Chondrocyte (in vitro differentiated cells): Measurements from ENCODE around the gene CDK6. TPM values are rescaled to one million over a fixed set of nuclear protein-coding genes. Genes with fewer than 3 reads are reported as not detected.
A peak's percentile ranks its signal among the peaks of the same experiment; 100 is the strongest.

Experiments
- DNase-seq: peaks from one replicate; pipeline ENCODE4 v3.0.0; 2021; ENCODE audit warnings: mixed read lengths, low spot score
- H3K27ac Mint-ChIP-seq: one replicate; pipeline ENCODE4 v1.8.0; 2021; ENCODE audit warnings: mild to moderate bottlenecking, moderate library complexity, mixed read lengths; ENCODE audit not compliant: unreplicated experiment
- H3K27me3 Mint-ChIP-seq: 2 replicates; pipeline ENCODE4 v1.8.0; 2021; ENCODE audit warnings: low read depth, mixed read lengths
- H3K36me3 Mint-ChIP-seq: 2 replicates; pipeline ENCODE4 v1.8.0; 2021; ENCODE audit warnings: low read depth, mixed read lengths
- H3K4me1 Mint-ChIP-seq: 2 replicates; pipeline ENCODE4 v1.8.0; 2021; ENCODE audit warnings: low read depth, mild to moderate bottlenecking, mixed read lengths
- H3K4me3 Mint-ChIP-seq: one replicate; pipeline ENCODE4 v1.8.0; 2021; ENCODE audit warnings: mild to moderate bottlenecking, moderate library complexity, mixed read lengths; ENCODE audit not compliant: unreplicated experiment
- H3K9me3 Mint-ChIP-seq: 2 replicates; pipeline ENCODE4 v1.8.0; 2021; ENCODE audit warnings: low read depth, mixed read lengths
- CTCF ChIP-seq: fragments of 200-600 bp; sonication (generic); IDR thresholded peaks from 2 replicates; pipeline ENCODE4 v1.5.0; 2021; ENCODE audit warnings: antibody characterized with exemption, mild to moderate bottlenecking, moderate library complexity
- total RNA-seq: library from RNA; stranded (reverse); gene quantifications from 3 replicates; pipeline ENCODE4 v1.2.1, GENCODE V29; 2021

Gene CDK6
- total RNA-seq, 1 donor from 2014 or later = 162 TPM

GRCh38 chr7:92602352-92603088 is 233.9 kb downstream of the CDK6 start:
- Mint-ChIP-seq H3K4me1 (peaks cover 5% of the 10 kb centered on the region), H3K27me3 (no peaks in the 10 kb centered on the region), H3K27ac (no peak overlapping the region), H3K36me3 (peaks cover 8% of the 10 kb centered on the region), H3K4me3 (no peak overlapping the region), H3K9me3 (no peaks in the 10 kb centered on the region)
- no peak for DNase-seq
- TF ChIP-seq CTCF = no peak

DNA sequence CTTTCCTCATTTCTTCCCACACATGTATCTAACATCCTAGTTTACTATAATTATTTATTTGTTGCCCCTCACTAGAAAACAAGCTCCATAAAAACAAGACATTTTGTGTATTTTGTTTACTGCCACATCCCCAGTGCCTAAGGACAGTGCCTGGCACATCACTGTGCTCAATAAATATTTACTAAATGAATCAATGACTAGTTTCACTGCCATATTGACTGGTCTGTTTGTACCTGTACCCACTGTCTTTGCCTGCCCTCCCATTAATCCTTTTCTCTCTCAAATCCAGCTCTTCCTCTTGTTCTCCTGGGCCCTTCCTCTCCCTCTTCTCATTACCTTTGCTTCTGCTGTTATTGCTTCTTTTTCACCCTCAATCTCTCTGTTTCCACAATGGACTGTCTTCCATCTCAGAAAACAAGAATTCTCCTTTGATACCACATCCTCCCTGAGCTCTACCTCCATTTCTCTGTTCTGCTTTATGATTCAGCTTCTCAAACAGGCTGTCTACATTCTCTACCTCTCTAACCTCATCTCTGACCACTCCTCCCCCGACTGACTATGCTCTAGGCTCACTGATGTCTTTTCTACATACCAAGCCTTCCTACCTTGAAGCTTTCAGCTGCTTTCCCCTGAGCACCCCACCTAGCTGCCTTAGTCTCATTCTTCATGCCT is 237.9 kb downstream of the CDK6 start:
- Mint-ChIP-seq H3K27ac (no peak overlapping the region), H3K4me1 (no peaks in the 10 kb centered on the region), H3K27me3 (no peaks in the 10 kb centered on the region), H3K9me3 (no peaks in the 10 kb centered on the region), H3K36me3 (no peaks in the 10 kb centered on the region), H3K4me3 (no peak overlapping the region)
- TF ChIP-seq CTCF = no peak
- no peak for DNase-seq

DNA sequence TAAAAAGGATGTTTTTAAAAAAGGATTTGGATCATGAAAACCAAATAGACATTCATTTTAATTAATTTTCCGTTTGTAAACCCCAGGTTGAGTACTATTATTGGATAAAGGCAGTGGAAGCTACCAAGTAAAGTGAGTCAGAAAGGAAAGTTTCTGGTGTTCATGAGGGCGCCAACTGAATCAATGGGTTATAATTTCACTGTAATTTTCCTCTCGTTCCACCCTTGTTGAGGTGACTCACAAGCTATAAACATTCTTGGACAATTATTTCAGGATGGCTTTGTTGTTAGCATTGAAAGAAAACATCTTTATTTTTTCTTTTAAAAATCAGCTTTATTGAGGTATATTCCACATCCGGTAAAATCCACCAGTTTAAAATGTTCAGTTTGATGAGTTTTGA is 241.1 kb downstream of the CDK6 start:
- no peak for TF ChIP-seq CTCF
- no peaks in the 10 kb centered on the region for H3K9me3 Mint-ChIP-seq
- H3K27ac Mint-ChIP-seq = no peak overlapping the region
- no peaks in the 10 kb centered on the region for H3K4me1 Mint-ChIP-seq
- no peak overlapping the region for H3K4me3 Mint-ChIP-seq
- DNase-seq = no peak
- no peaks in the 10 kb centered on the region for H3K27me3 Mint-ChIP-seq
- no peaks in the 10 kb centered on the region for H3K36me3 Mint-ChIP-seq

- H3K36me3 Mint-ChIP-seq = no peaks in the 10 kb centered on the region
- no peaks in the 10 kb centered on the region for H3K4me1 Mint-ChIP-seq
- H3K4me3 Mint-ChIP-seq = no peak overlapping the region
- no peak for DNase-seq
- no peaks in the 10 kb centered on the region for H3K9me3 Mint-ChIP-seq
- H3K27me3 Mint-ChIP-seq = no peaks in the 10 kb centered on the region
- no peak overlapping the region for H3K27ac Mint-ChIP-seq
- no peak for TF ChIP-seq CTCF
Observed at GRCh38 chr7:92594746-92595145, 241.6 kb downstream of the CDK6 start.

GRCh38 chr7:92590711-92591310 is 245.6 kb downstream of the CDK6 start:
- Mint-ChIP-seq H3K4me1 (peaks cover 35% of the 10 kb centered on the region), H3K36me3 (no peaks in the 10 kb centered on the region), H3K4me3 (peak overlapping the region; percentile 94), H3K27me3 (no peaks in the 10 kb centered on the region), H3K9me3 (no peaks in the 10 kb centered on the region), H3K27ac (no peak overlapping the region)
- no peak for TF ChIP-seq CTCF
- DNase-seq = no peak
